Endodermal cell (in vitro differentiated cells): Measurements from ENCODE around the gene NDUFA13. TPM values are rescaled to one million over a fixed set of nuclear protein-coding genes. Genes with fewer than 3 reads are reported as not detected.
"Not testable (repeated sequence)": the region's sequence is repeated elsewhere in the genome, so short reads cannot be mapped to it uniquely, and the experiment has no call there.

ENCODE experiments used
- DNase-seq: peaks from one replicate; pipeline ENCODE4 v3.0.0-alpha.2; 2017
- H3K27ac ChIP-seq: 2 replicates; pipeline ENCODE4 v1.5.1; 2013; ENCODE audit warnings: mild to moderate bottlenecking, low read depth, low read length, moderate library complexity
- H3K27me3 ChIP-seq: 2 replicates; pipeline ENCODE4 v1.6.1; 2013; ENCODE audit warnings: mild to moderate bottlenecking, low read length, moderate library complexity; ENCODE audit not compliant: insufficient read depth, control insufficient read depth, poor library complexity, severe bottlenecking
- H3K36me3 ChIP-seq: 2 replicates; pipeline ENCODE4 v1.7.0; 2013; ENCODE audit warnings: mild to moderate bottlenecking, low read length, moderate library complexity; ENCODE audit not compliant: control insufficient read depth, insufficient read depth
- H3K4me1 ChIP-seq: one replicate; pipeline ENCODE4 v1.7.0; 2013; ENCODE audit warnings: low read length; ENCODE audit not compliant: control insufficient read depth, insufficient read depth
- H3K4me3 ChIP-seq: 2 replicates; pipeline ENCODE4 v1.5.1; 2013; ENCODE audit warnings: mild to moderate bottlenecking, low read length, moderate library complexity
- H3K9ac ChIP-seq: 2 replicates; pipeline ENCODE4 v1.6.1; 2013; ENCODE audit warnings: mild to moderate bottlenecking, low read length, moderate library complexity; ENCODE audit not compliant: poor library complexity, severe bottlenecking; ENCODE audit errors: extremely low read depth
- H3K9me3 ChIP-seq: 2 replicates; pipeline ENCODE4 v1.6.1; 2013; ENCODE audit warnings: mild to moderate bottlenecking, low read length, moderate library complexity; ENCODE audit not compliant: control insufficient read depth
- H3K27ac Mint-ChIP-seq: 2 replicates; pipeline ENCODE4 v1.8.0; 2020; ENCODE audit warnings: mixed read lengths
- H3K27me3 Mint-ChIP-seq: 2 replicates; pipeline ENCODE4 v1.8.0; 2021; ENCODE audit warnings: mild to moderate bottlenecking, mixed read lengths; ENCODE audit not compliant: insufficient read depth
- H3K36me3 Mint-ChIP-seq: 2 replicates; pipeline ENCODE4 v1.8.0; 2020; ENCODE audit warnings: low read depth, mixed read lengths
- H3K4me1 Mint-ChIP-seq: 2 replicates; pipeline ENCODE4 v1.8.0; 2020; ENCODE audit warnings: mixed read lengths
- H3K4me3 Mint-ChIP-seq: 2 replicates; pipeline ENCODE4 v1.8.0; 2020; ENCODE audit warnings: mild to moderate bottlenecking, moderate library complexity, mixed read lengths
- H3K9me3 Mint-ChIP-seq: 2 replicates; pipeline ENCODE4 v1.8.0; 2020; ENCODE audit warnings: mild to moderate bottlenecking, mixed read lengths
- WGBS, 2 experiments: methylation state at CpG; one replicate each; pipeline versions ENCODE4 v1.1.5 to v1.1.7; 2013; ENCODE audit warnings: missing lambda C conversion rate in 2 of 2, mixed read lengths in 1 of 2; ENCODE audit not compliant: insufficient coverage in 1 of 2, insufficient read length in 1 of 2; 5-methylcytosine and 5-hydroxymethylcytosine counted together
- total RNA-seq, 2 donors: library from RNA; stranded (reverse); fragmentation: NEBNext Ultra II Directional in 1 of 2; extraction: Animal tissue kit (Norgen Biotek cat#: 25700) in 1 of 2; gene quantifications; 2 replicates in 1 of 2; 3 replicates in 1 of 2; pipeline ENCODE4 v1.2.1, GENCODE V29; 2021
- TF ChIP-seq, protein P1 (sequence below): fragments of 200-600 bp; sonication (generic); conservative IDR thresholded peaks from 2 replicates; pipeline ENCODE4 v1.5.0; 2021; ENCODE audit warnings: antibody characterized with exemption, mild to moderate bottlenecking

The NDUFA13 gene
- total RNA-seq, 2 donors from 2014 or later = 408 to 446 TPM

DNA sequence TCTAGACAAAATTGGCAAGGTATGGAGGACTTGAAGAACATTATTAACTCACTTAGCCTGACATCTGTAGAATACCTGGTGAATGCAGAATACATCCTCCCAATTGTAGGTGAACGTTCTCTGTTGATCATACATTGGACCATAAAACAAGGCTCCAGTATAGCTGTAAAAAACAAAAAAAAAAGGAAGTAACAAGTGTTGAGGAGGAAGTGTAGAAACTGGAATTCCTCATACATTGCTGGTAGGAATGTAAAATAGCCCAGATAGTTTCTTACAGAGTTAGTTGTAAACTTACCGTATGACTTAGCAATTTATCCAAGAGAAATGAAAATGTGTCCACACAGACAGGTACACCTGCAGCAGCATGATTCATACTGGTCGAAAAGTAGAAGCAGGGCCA is 45.4 kb upstream of the NDUFA13 start:
- Histone ChIP-seq H3K27me3 (no peaks in the 10 kb centered on the region), H3K4me3 (no peak overlapping the region), H3K9ac (no peak overlapping the region), H3K9me3 (peaks cover 54% of the 10 kb centered on the region), H3K4me1 (no peaks in the 10 kb centered on the region), H3K36me3 (peaks cover 67% of the 10 kb centered on the region), H3K27ac (no peak overlapping the region)
- Mint-ChIP-seq H3K27ac (no peak overlapping the region), H3K4me3 (no peak overlapping the region), H3K36me3 (peaks cover 63% of the 10 kb centered on the region), H3K9me3 (peaks cover 43% of the 10 kb centered on the region), H3K4me1 (peaks cover 2% of the 10 kb centered on the region), H3K27me3 (no peaks in the 10 kb centered on the region)
- TF ChIP-seq, protein P1, sequence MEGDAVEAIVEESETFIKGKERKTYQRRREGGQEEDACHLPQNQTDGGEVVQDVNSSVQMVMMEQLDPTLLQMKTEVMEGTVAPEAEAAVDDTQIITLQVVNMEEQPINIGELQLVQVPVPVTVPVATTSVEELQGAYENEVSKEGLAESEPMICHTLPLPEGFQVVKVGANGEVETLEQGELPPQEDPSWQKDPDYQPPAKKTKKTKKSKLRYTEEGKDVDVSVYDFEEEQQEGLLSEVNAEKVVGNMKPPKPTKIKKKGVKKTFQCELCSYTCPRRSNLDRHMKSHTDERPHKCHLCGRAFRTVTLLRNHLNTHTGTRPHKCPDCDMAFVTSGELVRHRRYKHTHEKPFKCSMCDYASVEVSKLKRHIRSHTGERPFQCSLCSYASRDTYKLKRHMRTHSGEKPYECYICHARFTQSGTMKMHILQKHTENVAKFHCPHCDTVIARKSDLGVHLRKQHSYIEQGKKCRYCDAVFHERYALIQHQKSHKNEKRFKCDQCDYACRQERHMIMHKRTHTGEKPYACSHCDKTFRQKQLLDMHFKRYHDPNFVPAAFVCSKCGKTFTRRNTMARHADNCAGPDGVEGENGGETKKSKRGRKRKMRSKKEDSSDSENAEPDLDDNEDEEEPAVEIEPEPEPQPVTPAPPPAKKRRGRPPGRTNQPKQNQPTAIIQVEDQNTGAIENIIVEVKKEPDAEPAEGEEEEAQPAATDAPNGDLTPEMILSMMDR = no peak
- 96 to 100% methylated on average over 3 of the region's 3 CpGs for WGBS, 2 experiments
- DNase-seq = no peak

DNA sequence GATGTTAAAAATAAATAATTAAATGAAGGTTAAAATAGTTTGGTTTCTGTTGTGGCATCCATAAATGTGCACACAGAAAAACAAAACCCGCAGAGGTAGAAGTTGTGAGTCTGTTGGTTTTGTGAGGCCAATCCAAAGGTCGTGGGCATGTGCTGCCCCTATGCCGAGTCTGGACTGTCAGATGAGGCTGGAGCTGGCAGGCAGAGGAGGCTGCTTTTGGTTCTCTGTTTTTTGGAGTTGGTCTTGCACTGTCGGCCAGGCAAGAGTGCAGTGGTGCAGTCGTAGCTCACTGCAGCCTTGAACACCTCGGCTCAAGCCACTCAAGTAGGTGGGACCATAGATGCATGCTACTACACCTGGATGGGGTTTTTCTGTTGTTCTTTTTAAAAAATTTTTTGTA is 44.3 kb upstream of the NDUFA13 start:
- Histone ChIP-seq H3K27ac (no peak overlapping the region), H3K36me3 (peaks cover 63% of the 10 kb centered on the region), H3K4me1 (no peaks in the 10 kb centered on the region), H3K9ac (no peak overlapping the region), H3K9me3 (peaks cover 42% of the 10 kb centered on the region), H3K27me3 (no peaks in the 10 kb centered on the region), H3K4me3 (no peak overlapping the region)
- WGBS, 2 experiments = 93 to 94% methylated on average over 6 of the region's 6 CpGs
- H3K9me3 Mint-ChIP-seq = peaks cover 35% of the 10 kb centered on the region
- peaks cover 52% of the 10 kb centered on the region for H3K36me3 Mint-ChIP-seq
- TF ChIP-seq, protein P1 = no peak
- no peak overlapping the region for H3K4me3 Mint-ChIP-seq
- peaks cover 11% of the 10 kb centered on the region for H3K4me1 Mint-ChIP-seq
- no peak overlapping the region for H3K27ac Mint-ChIP-seq
- no peak for DNase-seq
- H3K27me3 Mint-ChIP-seq = no peaks in the 10 kb centered on the region

DNA sequence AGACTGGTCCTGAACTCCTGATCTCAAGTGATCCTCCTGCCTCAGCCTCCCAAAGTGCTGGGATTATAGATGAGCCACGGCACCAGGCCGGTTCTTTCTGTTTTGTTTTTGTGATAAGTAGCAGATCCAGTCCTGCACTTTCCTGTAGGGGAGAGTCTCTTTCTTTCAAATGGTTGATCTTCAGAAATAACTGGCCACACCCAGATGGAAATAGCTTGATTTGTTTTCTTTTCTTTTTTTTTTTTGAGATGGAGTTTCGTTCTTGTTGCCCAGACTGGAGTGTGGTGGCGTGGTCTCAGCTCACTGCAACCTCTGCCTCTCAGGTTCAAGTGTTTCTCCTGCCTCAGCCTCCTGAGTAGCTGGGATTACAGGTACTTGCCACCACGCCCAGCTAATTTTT is 43.9 kb upstream of the NDUFA13 start:
- Histone ChIP-seq H3K9me3 (peaks cover 38% of the 10 kb centered on the region), H3K36me3 (peaks cover 62% of the 10 kb centered on the region)
- peaks cover 31% of the 10 kb centered on the region for H3K9me3 Mint-ChIP-seq
- not testable (repeated sequence) for H3K27ac Mint-ChIP-seq, H3K4me3 Mint-ChIP-seq, H3K9ac ChIP-seq, DNase-seq, H3K27me3 Mint-ChIP-seq, H3K27me3 ChIP-seq, H3K4me1 ChIP-seq, H3K27ac ChIP-seq, H3K4me3 ChIP-seq
- 96 to 100% methylated on average over 2 to 5 of the region's 5 CpGs for WGBS, 2 experiments
- peaks cover 11% of the 10 kb centered on the region for H3K4me1 Mint-ChIP-seq
- peaks cover 48% of the 10 kb centered on the region for H3K36me3 Mint-ChIP-seq
